ENCODE data around the gene LDB3.
A peak's percentile ranks its signal among the peaks of the same experiment; 100 is the strongest.

Gene LDB3

GRCh38 chr10:86773498-86773897 is 105.2 kb downstream of the LDB3 start:
- no peaks in the 10 kb centered on the region for H3K9me3 ChIP-seq (replicated peaks in 1 of 11)
- H3K4me1 ChIP-seq: no peaks in the 10 kb centered on the region
- no peaks in the 10 kb centered on the region for H3K36me3 ChIP-seq
- no peak overlapping the region for H3K9ac ChIP-seq
- 0 out of 22 replicates have a peak, but pooled peaks cover 0 to 4% (median 0%) of the 10 kb centered on the region in 11 experiments for H3K27me3 ChIP-seq
- no peak for TF ChIP-seq Cebpa-rat (IDR thresholded peaks at IDR 0.05)
- no peak overlapping the region for H3K4me2 ChIP-seq
- no peak overlapping the region for H3K4me3 ChIP-seq
- no peak overlapping the region for H3K27ac ChIP-seq
- H4K20me1 ChIP-seq: 0 out of 22 replicates have a peak, but pooled peaks cover 0 to 5% (median 0%) of the 10 kb centered on the region in 11 experiments

GRCh38 chr10:86775056-86775869 is 107.0 kb downstream of the LDB3 start:
- H3K4me1 ChIP-seq: peaks cover 0 to 7% (median 0%) of the 10 kb centered on the region in 10 experiments; a peak in 1 of 20 replicates
- H3K4me3 ChIP-seq: no peak overlapping the region
- no peak overlapping the region for H3K4me2 ChIP-seq
- 0 out of 22 replicates have a peak, but pooled peaks cover 0 to under 1% (median 0%) of the 10 kb centered on the region in 11 experiments for H4K20me1 ChIP-seq
- no peak overlapping the region for H3K9ac ChIP-seq
- no peaks in the 10 kb centered on the region for H3K9me3 ChIP-seq (replicated peaks in 1 of 11)
- no peaks in the 10 kb centered on the region for H3K36me3 ChIP-seq
- no peaks in the 10 kb centered on the region for H3K27me3 ChIP-seq
- no peak for TF ChIP-seq Cebpa-rat (IDR thresholded peaks at IDR 0.05)
- H3K27ac ChIP-seq: no peak overlapping the region

DNA sequence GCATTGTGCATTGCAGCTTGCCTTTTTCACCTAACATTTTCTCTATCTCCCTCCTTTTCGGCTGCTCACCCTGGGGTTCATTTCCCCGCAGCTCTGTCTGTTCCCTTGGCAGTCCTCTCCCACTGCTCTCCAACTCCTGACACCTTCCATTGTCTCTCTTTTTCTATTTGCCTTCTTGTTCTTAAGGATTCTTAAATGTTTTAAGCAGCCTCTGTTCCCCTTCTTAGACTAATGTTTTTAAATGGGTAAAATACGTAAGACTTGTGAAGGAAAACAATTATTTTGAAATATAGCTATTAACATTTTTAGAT is 107.5 kb downstream of the LDB3 start:
- Histone ChIP-seq H3K36me3 (no peaks in the 10 kb centered on the region), H3K4me2 (no peak overlapping the region), H3K4me1 (peaks cover 0 to 7% (median 0%) of the 10 kb centered on the region in 10 experiments; a peak in 1 of 20 replicates), H4K20me1 (no peaks in the 10 kb centered on the region), H3K27me3 (no peaks in the 10 kb centered on the region), H3K9me3 (replicated peaks in 1 of 11) (peaks cover 0 to 2% (median 0%) of the 10 kb centered on the region in 11 experiments; a peak in 1 of 22 replicates), H3K27ac (no peak overlapping the region), H3K4me3 (no peak overlapping the region), H3K9ac (no peak overlapping the region)
- TF ChIP-seq Cebpa-rat (IDR thresholded peaks at IDR 0.05): no peak

DNA sequence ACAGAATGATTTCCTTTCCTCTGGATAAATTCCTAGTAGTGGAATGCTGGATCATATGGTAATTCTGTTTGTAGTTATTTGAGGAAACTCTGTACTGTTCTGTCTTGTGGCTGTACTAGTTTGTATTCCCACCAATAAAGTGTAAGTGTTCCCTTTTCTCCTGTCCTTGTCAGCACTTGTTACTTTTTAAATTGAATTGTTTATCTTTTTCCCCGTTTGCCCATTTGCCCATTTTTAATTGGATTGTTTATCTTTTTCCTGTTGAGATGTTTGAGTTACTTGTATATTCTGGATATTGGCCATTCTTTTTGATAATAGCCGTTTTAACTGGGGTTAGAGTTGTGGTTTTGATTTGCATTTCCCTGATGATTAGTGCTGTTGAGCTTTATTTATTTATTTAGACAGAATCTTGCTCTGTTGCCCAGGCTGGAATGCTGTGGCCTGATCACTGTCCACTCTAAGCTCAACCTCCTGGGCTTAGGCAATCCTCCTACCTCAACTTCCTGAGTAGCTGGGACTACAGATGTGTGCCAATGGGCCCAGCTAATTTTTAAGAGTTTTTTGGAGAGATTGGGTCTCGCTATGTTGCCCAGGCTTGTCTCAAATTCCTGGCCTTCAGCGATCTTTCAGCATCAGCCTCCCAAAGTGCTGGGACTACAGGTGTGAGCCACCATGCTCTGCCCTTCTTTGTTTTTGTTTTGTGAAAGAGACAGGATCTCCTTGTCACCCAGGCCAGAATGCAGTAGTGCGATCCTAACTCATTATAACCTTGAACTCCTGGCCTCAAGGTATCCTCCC is 111.1 kb downstream of the LDB3 start:
- Histone ChIP-seq H3K4me3 (no peak overlapping the region), H3K4me1 (peaks cover 0 to 12% (median 0%) of the 10 kb centered on the region in 10 experiments; a peak in 4 of 20 replicates), H3K36me3 (no peaks in the 10 kb centered on the region), H3K4me2 (peak overlapping the region in 1 of 11 experiments; percentile 6; a peak in 2 of 22 replicates), H3K27ac (no peak overlapping the region), H4K20me1 (no peaks in the 10 kb centered on the region), H3K9me3 (replicated peaks in 1 of 11) (peaks cover 0 to 13% (median 3%) of the 10 kb centered on the region in 11 experiments; a peak in 4 of 22 replicates), H3K27me3 (no peaks in the 10 kb centered on the region), H3K9ac (no peak overlapping the region)
- no peak for TF ChIP-seq Cebpa-rat (IDR thresholded peaks at IDR 0.05)

- Histone ChIP-seq H3K36me3 (no peaks in the 10 kb centered on the region), H3K4me3 (no peak overlapping the region), H4K20me1 (no peaks in the 10 kb centered on the region), H3K27ac (peak overlapping the region in 2 of 11 experiments; percentile 42 to 50; a peak in 2 of 22 replicates), H3K4me2 (peak overlapping the region in 3 of 11 experiments; percentile 1 to 12 (median 3); a peak in 4 of 22 replicates), H3K9me3 (replicated peaks in 1 of 11) (peaks cover 5 to 21% (median 9%) of the 10 kb centered on the region in 11 experiments; a peak in 20 of 22 replicates), H3K27me3 (no peaks in the 10 kb centered on the region), H3K4me1 (peaks cover 0 to 12% (median 0%) of the 10 kb centered on the region in 10 experiments; a peak in 4 of 20 replicates), H3K9ac (no peak overlapping the region)
- no peak for TF ChIP-seq Cebpa-rat (IDR thresholded peaks at IDR 0.05)
Measured at GRCh38 chr10:86782701-86783418, 114.5 kb downstream of the LDB3 start.

DNA sequence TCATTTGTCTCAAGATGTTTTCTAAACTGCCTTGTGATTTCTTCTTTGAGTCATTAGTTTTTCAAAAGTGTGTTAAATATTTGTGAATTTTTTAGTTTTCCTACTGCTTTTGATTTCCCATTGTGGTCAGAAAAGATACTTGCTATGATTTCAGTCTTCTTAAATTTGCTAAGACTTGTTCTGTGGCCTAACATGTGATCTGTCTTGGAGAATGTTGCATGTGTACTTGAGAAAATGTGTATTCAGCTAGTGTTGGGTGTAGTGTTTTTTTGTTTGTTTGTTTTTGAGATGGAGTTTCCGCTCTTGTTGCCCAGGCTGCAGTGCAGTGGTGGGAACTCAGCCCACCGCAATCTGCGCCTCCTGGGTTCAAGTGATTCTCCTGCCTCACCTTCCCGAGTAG is 116.7 kb downstream of the LDB3 start:
- Histone ChIP-seq H3K4me1 (peaks cover 0 to 12% (median 0%) of the 10 kb centered on the region in 10 experiments; a peak in 3 of 20 replicates), H3K36me3 (no peaks in the 10 kb centered on the region), H3K27ac (no peak overlapping the region), H3K4me3 (no peak overlapping the region), H3K27me3 (no peaks in the 10 kb centered on the region), H3K9ac (no peak overlapping the region), H4K20me1 (no peaks in the 10 kb centered on the region), H3K9me3 (replicated peaks in 1 of 11) (peaks cover 7 to 31% (median 14%) of the 10 kb centered on the region in 11 experiments; a peak in 20 of 22 replicates), H3K4me2 (no peak overlapping the region)
- no peak for TF ChIP-seq Cebpa-rat (IDR thresholded peaks at IDR 0.05)

Measured in BLaER1 treated with 17β-estradiol and CSF1 and Interleukin-3, amounts not matched to agents 10 nM and 100 nM (cell line).